ENCODE results near the gene CYRIA. TPM values are rescaled to one million over a fixed set of nuclear protein-coding genes. Genes with fewer than 3 reads are reported as not detected.

CYRIA gene
- polyA plus RNA-seq, 1 of the 3 experiments (the other 2 are of a cell fraction) = 0.13 TPM

- CTCF ChIA-PET = interaction anchor here (1.0 to 3.8 kb wide), 3 partner anchors 56 to 88 kb away, joined by 3 to 16 read pairs (median 8); no protein-coding TSS in a partner anchor
- 53% methylated on average over 3 of the region's 3 CpGs for WGBS (ENCODE audit: low lambda C conversion rate)
These were observed 3.8 kb upstream of the CYRIA start for GRCh38 chr2:16669388-16669787.

GRCh38 chr2:16666449-16666801 lies 791 bp upstream of the CYRIA start:
- H3K9me2 ChIP-seq = no peaks in the 10 kb centered on the region
- H3K4me3 ChIP-seq (ENCODE audit: low read depth in 2 of 2, low read length in 1 of 2) = peak overlapping the region in 1 of 2 experiments; percentile 47; a peak in 2 of 4 replicates
- H3K27me3 ChIP-seq (ENCODE audit: insufficient read depth) = peaks cover 13% of the 10 kb centered on the region; the same call in 1 of the 2 replicates
- DNase-seq = no peak
- CTCF ChIA-PET = interaction anchor here (0.8 to 3.8 kb wide), 5 partner anchors 14 to 112 kb away, joined by 3 to 16 read pairs (median 4); no protein-coding TSS in a partner anchor
- H3K36me3 ChIP-seq (replicated peaks in 1 of 2; ENCODE audit: control insufficient read depth in 1 of 2, insufficient read depth in 2 of 2, low read length in 1 of 2) = no peaks in the 10 kb centered on the region
- WGBS (ENCODE audit: low lambda C conversion rate) = 56% methylated on average over 6 of the region's 8 CpGs
- no peak overlapping the region for H3K27ac ChIP-seq (ENCODE audit: low read depth in 2 of 2, low read length in 1 of 2)
- no peak overlapping the region for H3K9ac ChIP-seq
- no peaks in the 10 kb centered on the region for H3K9me3 ChIP-seq
- peak overlapping the region; percentile 79 for H2AFZ ChIP-seq (ENCODE audit: low read depth)
- no peaks in the 10 kb centered on the region for H3F3A ChIP-seq (replicated peaks; ENCODE audit: insufficient read depth)
- H3K79me2 ChIP-seq (ENCODE audit: insufficient read depth) = no peaks in the 10 kb centered on the region
- POLR2A ChIA-PET = no interaction called here
- H4K20me1 ChIP-seq (ENCODE audit: insufficient read depth) = no peaks in the 10 kb centered on the region
- H3K4me1 ChIP-seq (ENCODE audit: control insufficient read depth in 1 of 2, insufficient read depth in 2 of 2, low read depth in 1 of 2, low read length in 1 of 2) = peaks cover 4 to 31% of the 10 kb centered on the region in 2 experiments; a peak in 2 of 4 replicates
- peak overlapping the region; percentile 78 for H3K4me2 ChIP-seq
- TF ChIP-seq YY1 (IDR thresholded peaks at IDR 0.05; ENCODE audit: low read depth) (no peak), RCOR1 (IDR thresholded peaks at IDR 0.05; ENCODE audit: low read length) (no peak), SIN3A (IDR thresholded peaks at IDR 0.05; ENCODE audit: borderline replicate concordance, low read depth, low read length) (no peak), EZH2phosphoT487 (IDR thresholded peaks at IDR 0.05; ENCODE audit: borderline replicate concordance, low read depth) (no peak), TAF1 (IDR thresholded peaks at IDR 0.05; ENCODE audit: borderline replicate concordance, low read depth, low read length) (no peak), GATA2 (CRISPR knock-in tag; IDR thresholded peaks at IDR 0.05) (no peak), CHD2 (IDR thresholded peaks at IDR 0.05; ENCODE audit: low read length, partially characterized antibody) (no peak), MXI1 (IDR thresholded peaks at IDR 0.05; ENCODE audit: low read depth, low read length) (no peak), SMC3 (IDR thresholded peaks at IDR 0.05; ENCODE audit: low read depth, low read length) (no peak), POLR2AphosphoS5 (IDR thresholded peaks at IDR 0.05; ENCODE audit: low read depth, low read length) (no peak)
- TF ChIP-seq, protein P1, sequence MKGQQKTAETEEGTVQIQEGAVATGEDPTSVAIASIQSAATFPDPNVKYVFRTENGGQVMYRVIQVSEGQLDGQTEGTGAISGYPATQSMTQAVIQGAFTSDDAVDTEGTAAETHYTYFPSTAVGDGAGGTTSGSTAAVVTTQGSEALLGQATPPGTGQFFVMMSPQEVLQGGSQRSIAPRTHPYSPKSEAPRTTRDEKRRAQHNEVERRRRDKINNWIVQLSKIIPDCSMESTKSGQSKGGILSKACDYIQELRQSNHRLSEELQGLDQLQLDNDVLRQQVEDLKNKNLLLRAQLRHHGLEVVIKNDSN (IDR thresholded peaks at IDR 0.05; ENCODE audit: borderline replicate concordance, low read depth) = no peak
- TF ChIP-seq, protein P2, sequence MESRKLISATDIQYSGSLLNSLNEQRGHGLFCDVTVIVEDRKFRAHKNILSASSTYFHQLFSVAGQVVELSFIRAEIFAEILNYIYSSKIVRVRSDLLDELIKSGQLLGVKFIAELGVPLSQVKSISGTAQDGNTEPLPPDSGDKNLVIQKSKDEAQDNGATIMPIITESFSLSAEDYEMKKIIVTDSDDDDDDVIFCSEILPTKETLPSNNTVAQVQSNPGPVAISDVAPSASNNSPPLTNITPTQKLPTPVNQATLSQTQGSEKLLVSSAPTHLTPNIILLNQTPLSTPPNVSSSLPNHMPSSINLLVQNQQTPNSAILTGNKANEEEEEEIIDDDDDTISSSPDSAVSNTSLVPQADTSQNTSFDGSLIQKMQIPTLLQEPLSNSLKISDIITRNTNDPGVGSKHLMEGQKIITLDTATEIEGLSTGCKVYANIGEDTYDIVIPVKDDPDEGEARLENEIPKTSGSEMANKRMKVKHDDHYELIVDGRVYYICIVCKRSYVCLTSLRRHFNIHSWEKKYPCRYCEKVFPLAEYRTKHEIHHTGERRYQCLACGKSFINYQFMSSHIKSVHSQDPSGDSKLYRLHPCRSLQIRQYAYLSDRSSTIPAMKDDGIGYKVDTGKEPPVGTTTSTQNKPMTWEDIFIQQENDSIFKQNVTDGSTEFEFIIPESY (IDR thresholded peaks at IDR 0.05; ENCODE audit: borderline replicate concordance, low read depth) = no peak
- TF ChIP-seq, protein P3, sequence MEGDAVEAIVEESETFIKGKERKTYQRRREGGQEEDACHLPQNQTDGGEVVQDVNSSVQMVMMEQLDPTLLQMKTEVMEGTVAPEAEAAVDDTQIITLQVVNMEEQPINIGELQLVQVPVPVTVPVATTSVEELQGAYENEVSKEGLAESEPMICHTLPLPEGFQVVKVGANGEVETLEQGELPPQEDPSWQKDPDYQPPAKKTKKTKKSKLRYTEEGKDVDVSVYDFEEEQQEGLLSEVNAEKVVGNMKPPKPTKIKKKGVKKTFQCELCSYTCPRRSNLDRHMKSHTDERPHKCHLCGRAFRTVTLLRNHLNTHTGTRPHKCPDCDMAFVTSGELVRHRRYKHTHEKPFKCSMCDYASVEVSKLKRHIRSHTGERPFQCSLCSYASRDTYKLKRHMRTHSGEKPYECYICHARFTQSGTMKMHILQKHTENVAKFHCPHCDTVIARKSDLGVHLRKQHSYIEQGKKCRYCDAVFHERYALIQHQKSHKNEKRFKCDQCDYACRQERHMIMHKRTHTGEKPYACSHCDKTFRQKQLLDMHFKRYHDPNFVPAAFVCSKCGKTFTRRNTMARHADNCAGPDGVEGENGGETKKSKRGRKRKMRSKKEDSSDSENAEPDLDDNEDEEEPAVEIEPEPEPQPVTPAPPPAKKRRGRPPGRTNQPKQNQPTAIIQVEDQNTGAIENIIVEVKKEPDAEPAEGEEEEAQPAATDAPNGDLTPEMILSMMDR (IDR thresholded peaks at IDR 0.05) = no peak

More at GRCh38 chr2:16669388-16669787, 3.8 kb upstream of the CYRIA start:
- no peak overlapping the region for H3K4me3 ChIP-seq (ENCODE audit: low read depth in 2 of 2, low read length in 1 of 2)
- no peak overlapping the region for H3K4me2 ChIP-seq
- no peaks in the 10 kb centered on the region for H3K79me2 ChIP-seq (ENCODE audit: insufficient read depth)
- no peaks in the 10 kb centered on the region for H4K20me1 ChIP-seq (ENCODE audit: insufficient read depth)
- POLR2A ChIA-PET = no interaction called here
- no peak overlapping the region for H2AFZ ChIP-seq (ENCODE audit: low read depth)
- peaks cover 4 to 14% of the 10 kb centered on the region in 2 experiments; a peak in 2 of 4 replicates for H3K4me1 ChIP-seq (ENCODE audit: control insufficient read depth in 1 of 2, insufficient read depth in 2 of 2, low read depth in 1 of 2, low read length in 1 of 2)
- H3F3A ChIP-seq (replicated peaks; ENCODE audit: insufficient read depth) = no peaks in the 10 kb centered on the region
- no peak overlapping the region for H3K9ac ChIP-seq
- no peak overlapping the region for H3K27ac ChIP-seq (ENCODE audit: low read depth in 2 of 2, low read length in 1 of 2)
- no peaks in the 10 kb centered on the region for H3K9me2 ChIP-seq
- no peaks in the 10 kb centered on the region for H3K36me3 ChIP-seq (replicated peaks in 1 of 2; ENCODE audit: control insufficient read depth in 1 of 2, insufficient read depth in 2 of 2, low read length in 1 of 2)
- no peak for DNase-seq
- no peaks in the 10 kb centered on the region for H3K9me3 ChIP-seq
- peaks cover 9% of the 10 kb centered on the region; the same call in 1 of the 2 replicates for H3K27me3 ChIP-seq (ENCODE audit: insufficient read depth)
- TF ChIP-seq EP300 (IDR thresholded peaks at IDR 0.05; ENCODE audit: borderline replicate concordance in 1 of 2, low read depth in 1 of 2, low read length in 1 of 2) (no peak), FOXM1 (IDR thresholded peaks at IDR 0.05; ENCODE audit: low read depth) (no peak), TAF1 (IDR thresholded peaks at IDR 0.05; ENCODE audit: borderline replicate concordance, low read depth, low read length) (no peak), JUND (IDR thresholded peaks at IDR 0.05) (no peak), SMC3 (IDR thresholded peaks at IDR 0.05; ENCODE audit: low read depth, low read length) (no peak), GABPA (IDR thresholded peaks at IDR 0.05; ENCODE audit: low read depth) (no peak), TCF12 (IDR thresholded peaks at IDR 0.05) (no peak)
- TF ChIP-seq, protein P4, sequence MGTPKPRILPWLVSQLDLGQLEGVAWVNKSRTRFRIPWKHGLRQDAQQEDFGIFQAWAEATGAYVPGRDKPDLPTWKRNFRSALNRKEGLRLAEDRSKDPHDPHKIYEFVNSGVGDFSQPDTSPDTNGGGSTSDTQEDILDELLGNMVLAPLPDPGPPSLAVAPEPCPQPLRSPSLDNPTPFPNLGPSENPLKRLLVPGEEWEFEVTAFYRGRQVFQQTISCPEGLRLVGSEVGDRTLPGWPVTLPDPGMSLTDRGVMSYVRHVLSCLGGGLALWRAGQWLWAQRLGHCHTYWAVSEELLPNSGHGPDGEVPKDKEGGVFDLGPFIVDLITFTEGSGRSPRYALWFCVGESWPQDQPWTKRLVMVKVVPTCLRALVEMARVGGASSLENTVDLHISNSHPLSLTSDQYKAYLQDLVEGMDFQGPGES (IDR thresholded peaks at IDR 0.05; ENCODE audit: low read depth, low read length) = no peak
